ENCODE measurements around the gene DSE.

Gene DSE

DNA sequence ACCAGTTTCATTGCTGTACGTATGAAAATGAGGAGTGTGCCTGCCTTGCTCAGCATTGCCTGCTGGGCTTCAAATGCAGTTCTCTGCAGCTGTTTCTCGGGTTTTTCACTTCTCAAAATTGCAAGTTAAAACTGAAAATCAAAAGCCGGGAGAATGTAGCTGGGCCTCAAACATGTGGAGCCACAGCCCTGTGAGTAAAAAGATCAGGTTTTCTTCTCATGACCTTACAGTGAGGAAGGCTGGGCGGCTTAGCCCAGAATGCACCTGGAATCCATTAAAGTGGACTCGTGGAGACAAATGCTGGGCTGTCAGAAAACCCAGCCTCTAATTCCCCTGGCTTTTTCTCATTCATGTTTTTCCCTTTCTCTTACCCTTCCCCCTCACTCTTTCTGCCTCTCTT, 34.4 kb downstream of the DSE start:
- Histone ChIP-seq H3K9me3 (ENCODE audit: control insufficient read depth, low read length) (no peaks in the 10 kb centered on the region), H3K4me3 (ENCODE audit: insufficient read depth, low read depth, low read length, poor library complexity, severe bottlenecking) (no peak overlapping the region), H3K27me3 (replicated peaks; ENCODE audit: control insufficient read depth, insufficient read depth, low read length, poor library complexity, severe bottlenecking) (no peaks in the 10 kb centered on the region), H3K27ac (ENCODE audit: insufficient read depth, low read length, poor library complexity, severe bottlenecking) (no peak overlapping the region), H3K4me1 (ENCODE audit: control insufficient read depth, insufficient read depth, low read length, poor library complexity, severe bottlenecking) (no peaks in the 10 kb centered on the region), H3K36me3 (ENCODE audit: control insufficient read depth, insufficient read depth, low read length) (no peaks in the 10 kb centered on the region)
- DNase-seq, result no peak

DNA sequence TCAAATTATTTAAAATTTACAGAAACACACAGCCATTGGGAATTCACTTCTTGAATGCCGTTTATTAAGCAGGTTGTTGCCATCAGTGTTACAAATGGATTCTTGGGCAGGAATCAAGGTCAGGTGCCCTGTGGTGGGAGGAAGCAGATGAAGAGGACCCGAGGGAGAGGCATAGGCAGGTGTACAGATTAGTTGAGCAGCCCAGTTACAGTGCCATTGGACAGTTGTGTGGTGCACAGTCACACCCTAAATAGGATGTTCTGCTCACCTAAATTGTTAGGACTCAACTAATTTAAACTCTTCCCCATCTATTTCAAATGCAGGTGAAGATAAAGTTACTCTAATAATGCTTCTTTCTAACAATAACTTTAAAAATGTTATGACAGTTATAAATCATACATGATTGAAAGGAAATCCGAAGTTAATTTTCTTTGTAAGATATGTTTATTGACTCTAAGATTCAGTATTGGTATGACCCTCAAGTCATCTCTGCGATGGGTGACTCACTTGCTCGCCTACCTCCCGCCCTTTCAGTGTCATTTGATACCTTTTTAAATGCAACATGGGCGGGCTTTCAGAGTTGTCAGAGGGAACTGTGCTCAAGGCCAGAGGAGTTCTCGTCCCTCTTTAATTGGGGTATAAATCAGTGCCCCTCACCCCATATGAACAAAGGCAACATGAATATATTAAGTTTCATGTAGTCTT, 35.1 kb downstream of the DSE start:
- Histone ChIP-seq H3K4me3 (ENCODE audit: insufficient read depth, low read depth, low read length, poor library complexity, severe bottlenecking) (no peak overlapping the region), H3K36me3 (ENCODE audit: control insufficient read depth, insufficient read depth, low read length) (no peaks in the 10 kb centered on the region), H3K27ac (ENCODE audit: insufficient read depth, low read length, poor library complexity, severe bottlenecking) (no peak overlapping the region), H3K4me1 (ENCODE audit: control insufficient read depth, insufficient read depth, low read length, poor library complexity, severe bottlenecking) (no peaks in the 10 kb centered on the region), H3K27me3 (replicated peaks; ENCODE audit: control insufficient read depth, insufficient read depth, low read length, poor library complexity, severe bottlenecking) (no peaks in the 10 kb centered on the region), H3K9me3 (ENCODE audit: control insufficient read depth, low read length) (no peaks in the 10 kb centered on the region)
- no peak for DNase-seq

GRCh38 chr6:116406678-116407345, 36.1 kb downstream of the DSE start:
- H3K27ac ChIP-seq (ENCODE audit: insufficient read depth, low read length, poor library complexity, severe bottlenecking), result no peak overlapping the region

GRCh38 chr6:116408491-116408890, 37.7 kb downstream of the DSE start:
- no peak overlapping the region for H3K4me3 ChIP-seq (ENCODE audit: insufficient read depth, low read depth, low read length, poor library complexity, severe bottlenecking)
- no peaks in the 10 kb centered on the region for H3K27me3 ChIP-seq (replicated peaks; ENCODE audit: control insufficient read depth, insufficient read depth, low read length, poor library complexity, severe bottlenecking)
- no peak for DNase-seq
- H3K36me3 ChIP-seq (ENCODE audit: control insufficient read depth, insufficient read depth, low read length), result no peaks in the 10 kb centered on the region
- H3K9me3 ChIP-seq (ENCODE audit: control insufficient read depth, low read length), result no peaks in the 10 kb centered on the region
- H3K4me1 ChIP-seq (ENCODE audit: control insufficient read depth, insufficient read depth, low read length, poor library complexity, severe bottlenecking), result no peaks in the 10 kb centered on the region
- H3K27ac ChIP-seq (ENCODE audit: insufficient read depth, low read length, poor library complexity, severe bottlenecking), result no peak overlapping the region

More at GRCh38 chr6:116406678-116407345, 36.1 kb downstream of the DSE start:
- no peaks in the 10 kb centered on the region for H3K4me1 ChIP-seq (ENCODE audit: control insufficient read depth, insufficient read depth, low read length, poor library complexity, severe bottlenecking)
- no peak for DNase-seq
- no peaks in the 10 kb centered on the region for H3K36me3 ChIP-seq (ENCODE audit: control insufficient read depth, insufficient read depth, low read length)
- no peaks in the 10 kb centered on the region for H3K9me3 ChIP-seq (ENCODE audit: control insufficient read depth, low read length)
- no peaks in the 10 kb centered on the region for H3K27me3 ChIP-seq (replicated peaks; ENCODE audit: control insufficient read depth, insufficient read depth, low read length, poor library complexity, severe bottlenecking)
- no peak overlapping the region for H3K4me3 ChIP-seq (ENCODE audit: insufficient read depth, low read depth, low read length, poor library complexity, severe bottlenecking)

DNA sequence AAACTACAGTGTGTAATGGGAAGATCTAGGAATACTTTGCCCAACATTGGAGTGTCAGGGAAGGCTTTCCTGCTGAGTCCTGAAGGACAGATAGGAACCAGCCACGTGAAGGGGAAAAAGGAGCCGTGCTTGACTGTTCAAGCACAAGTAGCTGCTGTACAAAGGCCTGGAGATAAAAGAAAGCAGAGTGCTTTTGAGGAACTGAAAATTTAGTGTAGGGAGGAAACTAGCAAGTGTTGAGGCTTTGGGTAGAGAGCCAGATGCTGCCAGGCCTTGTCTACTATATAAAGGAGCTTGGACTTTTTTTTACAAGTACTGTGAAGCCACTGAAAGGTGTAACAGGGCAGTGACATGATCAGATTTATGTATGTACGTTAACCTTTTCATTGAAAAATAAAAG, 39.0 kb downstream of the DSE start:
- H3K27ac ChIP-seq (ENCODE audit: insufficient read depth, low read length, poor library complexity, severe bottlenecking), result no peak overlapping the region

GRCh38 chr6:116411284-116411623, 40.5 kb downstream of the DSE start:
- Histone ChIP-seq H3K4me1 (ENCODE audit: control insufficient read depth, insufficient read depth, low read length, poor library complexity, severe bottlenecking) (no peaks in the 10 kb centered on the region), H3K9me3 (ENCODE audit: control insufficient read depth, low read length) (no peaks in the 10 kb centered on the region), H3K27me3 (replicated peaks; ENCODE audit: control insufficient read depth, insufficient read depth, low read length, poor library complexity, severe bottlenecking) (no peaks in the 10 kb centered on the region), H3K36me3 (ENCODE audit: control insufficient read depth, insufficient read depth, low read length) (no peaks in the 10 kb centered on the region), H3K4me3 (ENCODE audit: insufficient read depth, low read depth, low read length, poor library complexity, severe bottlenecking) (no peak overlapping the region), H3K27ac (ENCODE audit: insufficient read depth, low read length, poor library complexity, severe bottlenecking) (no peak overlapping the region)
- no peak for DNase-seq

More for the DNA sequence above, 39.0 kb downstream of the DSE start:
- H3K4me3 ChIP-seq (ENCODE audit: insufficient read depth, low read depth, low read length, poor library complexity, severe bottlenecking), result no peak overlapping the region
- no peaks in the 10 kb centered on the region for H3K27me3 ChIP-seq (replicated peaks; ENCODE audit: control insufficient read depth, insufficient read depth, low read length, poor library complexity, severe bottlenecking)
- DNase-seq, result no peak
- no peaks in the 10 kb centered on the region for H3K4me1 ChIP-seq (ENCODE audit: control insufficient read depth, insufficient read depth, low read length, poor library complexity, severe bottlenecking)
- no peaks in the 10 kb centered on the region for H3K9me3 ChIP-seq (ENCODE audit: control insufficient read depth, low read length)
- no peaks in the 10 kb centered on the region for H3K36me3 ChIP-seq (ENCODE audit: control insufficient read depth, insufficient read depth, low read length)

DNA sequence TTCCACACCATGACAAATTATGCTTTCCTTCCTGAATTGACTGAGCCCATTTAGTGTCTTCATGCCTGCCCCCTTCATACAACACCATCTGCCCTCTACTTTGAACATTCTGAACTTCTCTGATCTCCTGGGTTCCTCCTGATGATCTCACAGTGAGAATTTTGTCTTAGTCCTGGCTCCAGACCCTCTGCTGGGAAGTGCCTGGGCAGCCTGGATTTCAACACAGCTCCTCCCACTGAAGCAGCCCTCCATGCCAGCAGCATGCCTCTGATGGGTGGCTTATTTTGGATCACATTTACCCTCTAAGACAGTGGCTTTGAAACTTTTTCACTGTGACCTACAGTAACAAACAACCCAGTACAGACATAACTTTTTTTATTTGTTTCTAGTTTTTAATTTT, 41.5 kb downstream of the DSE start:
- Histone ChIP-seq H3K36me3 (ENCODE audit: control insufficient read depth, insufficient read depth, low read length) (no peaks in the 10 kb centered on the region), H3K27ac (ENCODE audit: insufficient read depth, low read length, poor library complexity, severe bottlenecking) (no peak overlapping the region), H3K4me3 (ENCODE audit: insufficient read depth, low read depth, low read length, poor library complexity, severe bottlenecking) (no peak overlapping the region), H3K27me3 (replicated peaks; ENCODE audit: control insufficient read depth, insufficient read depth, low read length, poor library complexity, severe bottlenecking) (no peaks in the 10 kb centered on the region), H3K4me1 (ENCODE audit: control insufficient read depth, insufficient read depth, low read length, poor library complexity, severe bottlenecking) (no peaks in the 10 kb centered on the region), H3K9me3 (ENCODE audit: control insufficient read depth, low read length) (no peaks in the 10 kb centered on the region)
- no peak for DNase-seq

- Histone ChIP-seq H3K27me3 (replicated peaks; ENCODE audit: control insufficient read depth, insufficient read depth, low read length, poor library complexity, severe bottlenecking) (no peaks in the 10 kb centered on the region), H3K4me1 (ENCODE audit: control insufficient read depth, insufficient read depth, low read length, poor library complexity, severe bottlenecking) (no peaks in the 10 kb centered on the region), H3K4me3 (ENCODE audit: insufficient read depth, low read depth, low read length, poor library complexity, severe bottlenecking) (no peak overlapping the region), H3K36me3 (ENCODE audit: control insufficient read depth, insufficient read depth, low read length) (no peaks in the 10 kb centered on the region), H3K27ac (ENCODE audit: insufficient read depth, low read length, poor library complexity, severe bottlenecking) (no peak overlapping the region), H3K9me3 (ENCODE audit: control insufficient read depth, low read length) (no peaks in the 10 kb centered on the region)
- no peak for DNase-seq
Measured at GRCh38 chr6:116413357-116413756, 42.6 kb downstream of the DSE start.

GRCh38 chr6:116417661-116418060, 46.9 kb downstream of the DSE start:
- no peaks in the 10 kb centered on the region for H3K27me3 ChIP-seq (replicated peaks; ENCODE audit: control insufficient read depth, insufficient read depth, low read length, poor library complexity, severe bottlenecking)
- no peak overlapping the region for H3K27ac ChIP-seq (ENCODE audit: insufficient read depth, low read length, poor library complexity, severe bottlenecking)

DNA sequence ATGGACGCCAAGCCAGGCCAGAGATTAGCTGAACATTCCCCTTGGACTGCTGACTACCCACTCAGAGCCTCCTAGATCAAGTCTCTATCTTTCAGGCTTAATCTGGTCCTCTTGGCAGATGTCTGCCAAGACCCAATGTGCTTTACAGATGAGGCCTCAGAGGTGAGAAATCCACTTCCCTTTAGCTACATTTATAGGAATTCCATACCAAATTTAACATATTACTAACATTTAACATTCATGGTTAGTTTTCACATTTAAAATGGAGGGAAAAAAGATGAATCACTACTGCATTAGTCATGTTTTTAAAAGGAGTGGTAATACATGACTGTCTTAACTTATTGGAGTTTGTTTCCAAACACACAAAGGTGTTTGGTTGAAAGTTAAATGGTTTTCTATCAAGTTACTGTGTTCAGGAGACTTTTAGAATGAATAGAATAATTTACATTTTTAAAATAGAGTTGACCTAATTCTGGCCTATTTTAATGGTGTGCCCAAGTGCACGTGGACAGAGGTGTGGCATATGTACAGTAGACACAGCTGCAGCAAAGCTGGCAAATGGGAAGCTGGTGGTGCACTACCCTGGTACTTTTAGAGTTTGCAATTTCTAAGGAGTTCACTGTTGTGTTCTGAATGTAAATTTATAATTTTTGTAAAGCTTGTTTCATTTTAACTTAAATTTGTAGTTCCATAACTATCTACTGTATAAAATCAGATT, 48.5 kb downstream of the DSE start:
- H3K4me3 ChIP-seq (ENCODE audit: insufficient read depth, low read depth, low read length, poor library complexity, severe bottlenecking), result no peak overlapping the region
- no peak overlapping the region for H3K27ac ChIP-seq (ENCODE audit: insufficient read depth, low read length, poor library complexity, severe bottlenecking)
- H3K9me3 ChIP-seq (ENCODE audit: control insufficient read depth, low read length), result no peaks in the 10 kb centered on the region
- H3K27me3 ChIP-seq (replicated peaks; ENCODE audit: control insufficient read depth, insufficient read depth, low read length, poor library complexity, severe bottlenecking), result no peaks in the 10 kb centered on the region
- no peaks in the 10 kb centered on the region for H3K36me3 ChIP-seq (ENCODE audit: control insufficient read depth, insufficient read depth, low read length)
- no peaks in the 10 kb centered on the region for H3K4me1 ChIP-seq (ENCODE audit: control insufficient read depth, insufficient read depth, low read length, poor library complexity, severe bottlenecking)
- DNase-seq, result no peak

More at GRCh38 chr6:116417661-116418060, 46.9 kb downstream of the DSE start:
- Histone ChIP-seq H3K4me3 (ENCODE audit: insufficient read depth, low read depth, low read length, poor library complexity, severe bottlenecking) (no peak overlapping the region), H3K9me3 (ENCODE audit: control insufficient read depth, low read length) (no peaks in the 10 kb centered on the region), H3K4me1 (ENCODE audit: control insufficient read depth, insufficient read depth, low read length, poor library complexity, severe bottlenecking) (no peaks in the 10 kb centered on the region), H3K36me3 (ENCODE audit: control insufficient read depth, insufficient read depth, low read length) (no peaks in the 10 kb centered on the region)
- no peak for DNase-seq

Data from effector memory CD4-positive, alpha-beta T cell (primary cell).